Fibroblast of peridontal ligament (primary cell): ENCODE measurements around the gene SCYGR3.

Source experiments
- DNase-seq: peaks from one replicate; pipeline ENCODE4 v3.0.0-alpha.2; 2010; ENCODE audit errors: extremely low read depth

SCYGR3 gene

GRCh38 chr2:227614740-227615139 is at the start of gene SCYGR3:
SCYGR3 (minus strand) TSS chr2:227614840; CDS start chr2:227614840, 0 bp downstream.
- DNase-seq: no peak

GRCh38 chr2:227661827-227662226 is 47.2 kb upstream of the SCYGR3 start:
- DNase-seq: no peak

- DNase-seq: no peak
Measured at GRCh38 chr2:227661025-227661649, 46.5 kb upstream of the SCYGR3 start.

GRCh38 chr2:227657199-227657845 is 42.7 kb upstream of the SCYGR3 start:
- DNase-seq: peak; percentile 78

GRCh38 chr2:227655454-227655853 is 40.8 kb upstream of the SCYGR3 start:
- DNase-seq: peak; percentile 91

GRCh38 chr2:227654426-227654825 is 39.8 kb upstream of the SCYGR3 start:
- no peak for DNase-seq

- peak; percentile 61 for DNase-seq
Measured at GRCh38 chr2:227653419-227653818, 38.8 kb upstream of the SCYGR3 start.

- DNase-seq: no peak
Measured at GRCh38 chr2:227643990-227644551, 29.4 kb upstream of the SCYGR3 start.

GRCh38 chr2:227642656-227643055 is 28.0 kb upstream of the SCYGR3 start:
- DNase-seq: no peak

- DNase-seq: no peak
Measured at GRCh38 chr2:227634201-227634600, 19.6 kb upstream of the SCYGR3 start.

GRCh38 chr2:227632827-227633226 is 18.2 kb upstream of the SCYGR3 start:
- DNase-seq: no peak

GRCh38 chr2:227630322-227630721 is 15.7 kb upstream of the SCYGR3 start:
- DNase-seq: no peak

GRCh38 chr2:227629435-227629834 is 14.8 kb upstream of the SCYGR3 start:
- DNase-seq: no peak

- no peak for DNase-seq
Measured at GRCh38 chr2:227627769-227628168, 13.1 kb upstream of the SCYGR3 start.

- DNase-seq: no peak
Measured at GRCh38 chr2:227626580-227627151, 12.0 kb upstream of the SCYGR3 start.

- DNase-seq: no peak
Measured at GRCh38 chr2:227625420-227625819, 10.8 kb upstream of the SCYGR3 start.

GRCh38 chr2:227623226-227623625 is 8.6 kb upstream of the SCYGR3 start:
- DNase-seq: peak; percentile 48

GRCh38 chr2:227617316-227618230 is 2.9 kb upstream of the SCYGR3 start, which contains the start of gene SCYGR4:
SCYGR4 (plus strand) TSS chr2:227617498; CDS start chr2:227617498, 0 bp downstream.
- no peak for DNase-seq

- DNase-seq: no peak
Measured at GRCh38 chr2:227616631-227617030, 2.0 kb upstream of the SCYGR3 start.

- DNase-seq: no peak
Measured at GRCh38 chr2:227615906-227616305, 1.3 kb upstream of the SCYGR3 start.

GRCh38 chr2:227615181-227615580 is 541 bp upstream of the SCYGR3 start:
- no peak for DNase-seq

GRCh38 chr2:227614246-227614645 is 394 bp downstream of the SCYGR3 start:
- DNase-seq: no peak
